ENCODE measurements around the gene PILRA.
"Not testable (repeated sequence)": the region's sequence is repeated elsewhere in the genome, so short reads cannot be mapped to it uniquely, and the experiment has no call there.

The PILRA gene

DNA sequence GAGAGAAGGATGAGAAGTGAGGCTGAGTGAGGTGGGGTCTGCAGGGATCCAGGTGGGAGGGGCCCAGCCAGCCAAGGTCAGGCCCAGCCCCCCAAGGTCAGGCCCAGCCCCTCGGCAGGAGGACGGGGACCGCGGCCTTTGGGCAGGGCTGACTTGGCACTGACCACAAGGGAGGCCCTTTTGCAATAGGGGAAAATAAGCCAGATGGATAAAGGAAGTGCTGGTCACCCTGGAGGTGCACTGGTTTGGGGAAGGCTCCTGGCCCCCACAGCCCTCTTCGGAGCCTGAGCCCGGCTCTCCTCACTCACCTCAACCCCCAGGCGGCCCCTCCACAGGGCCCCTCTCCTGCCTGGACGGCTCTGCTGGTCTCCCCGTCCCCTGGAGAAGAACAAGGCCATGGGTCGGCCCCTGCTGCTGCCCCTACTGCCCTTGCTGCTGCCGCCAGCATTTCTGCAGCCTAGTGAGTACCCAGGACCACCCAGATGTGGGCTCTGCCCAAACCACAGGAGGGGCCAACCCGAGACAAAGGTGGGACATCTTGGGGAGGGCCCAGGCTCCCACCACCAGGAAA is at the start of gene PILRA:
Gene PILRA (plus strand): TSS at position 227 of the 571 bp plus-strand sequence. CDS start 170 bp downstream, at position 397.
- ATAC-seq (replicated peaks) (no peak), DNase-seq (no peak)
- no peaks in the 10 kb centered on the region for H3K27me3 Mint-ChIP-seq
- H3K9me3 Mint-ChIP-seq: no peaks in the 10 kb centered on the region
- peaks cover 0 to 5% of the 10 kb centered on the region in 2 donors for H3K36me3 Mint-ChIP-seq
- H3K4me1 Mint-ChIP-seq: peaks cover 40 to 68% of the 10 kb centered on the region in 2 donors
- no peak within 1 kb of the TSS for H3K4me3 Mint-ChIP-seq
- H3K27ac Mint-ChIP-seq: peak within 1 kb of the TSS; percentile 78

GRCh38 chr7:100324194-100324593 is 49.1 kb upstream of the PILRA start:
- H3K9me3 Mint-ChIP-seq; H3K27me3 Mint-ChIP-seq; ATAC-seq (replicated peaks); DNase-seq; H3K4me3 Mint-ChIP-seq: not testable (repeated sequence)
- peaks cover 0 to 10% of the 10 kb centered on the region in 2 donors for H3K4me1 Mint-ChIP-seq
- peaks cover 23 to 42% of the 10 kb centered on the region in 2 donors for H3K36me3 Mint-ChIP-seq
- peak overlapping the region; percentile 31 for H3K27ac Mint-ChIP-seq

DNA sequence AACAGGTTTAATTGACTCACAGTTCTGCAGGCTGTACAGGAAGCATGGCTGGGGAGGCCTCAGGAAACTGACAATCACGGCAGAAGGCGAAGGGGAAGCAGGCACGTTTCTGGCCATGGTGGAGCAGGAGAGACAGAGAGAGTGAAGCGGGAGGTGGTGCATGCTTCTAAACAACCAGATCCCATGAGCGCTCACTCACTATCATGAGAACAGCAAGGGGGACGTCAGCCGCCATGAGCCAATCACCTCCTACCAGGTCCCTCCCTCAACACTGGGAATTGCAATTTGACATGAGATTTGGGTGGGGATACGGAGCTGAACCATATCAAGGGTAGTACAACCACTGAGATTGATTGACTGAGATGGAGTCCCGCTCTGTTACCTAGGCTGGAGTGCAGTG is 47.6 kb upstream of the PILRA start:
- H3K27ac Mint-ChIP-seq; H3K4me3 Mint-ChIP-seq; H3K9me3 Mint-ChIP-seq; DNase-seq; ATAC-seq (replicated peaks); H3K27me3 Mint-ChIP-seq; H3K4me1 Mint-ChIP-seq: not testable (repeated sequence)
- H3K36me3 Mint-ChIP-seq: peaks cover 19 to 32% of the 10 kb centered on the region in 2 donors

DNA sequence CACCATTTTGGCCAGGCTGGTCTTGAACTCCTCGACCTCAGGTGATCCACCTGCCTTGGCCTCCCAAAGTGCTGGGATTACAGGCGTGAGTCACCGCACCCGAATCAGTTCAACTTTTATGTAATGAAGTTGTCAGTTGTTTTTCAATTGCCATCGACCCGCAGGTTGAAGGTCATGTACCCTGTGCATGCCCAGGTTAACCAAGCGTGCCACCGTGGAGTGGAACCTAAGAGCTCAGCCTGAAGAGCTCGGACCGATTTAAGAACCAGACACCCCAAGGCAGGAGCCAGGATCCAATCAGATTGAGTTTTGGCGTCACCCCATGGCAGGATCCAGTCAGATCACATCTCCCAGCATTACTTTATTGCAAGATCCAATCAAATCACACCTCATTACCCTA is 46.4 kb upstream of the PILRA start:
- not testable (repeated sequence) for H3K27me3 Mint-ChIP-seq; H3K4me1 Mint-ChIP-seq; H3K9me3 Mint-ChIP-seq; DNase-seq; H3K4me3 Mint-ChIP-seq; ATAC-seq (replicated peaks); H3K27ac Mint-ChIP-seq
- peaks cover 18 to 30% of the 10 kb centered on the region in 2 donors for H3K36me3 Mint-ChIP-seq

DNA sequence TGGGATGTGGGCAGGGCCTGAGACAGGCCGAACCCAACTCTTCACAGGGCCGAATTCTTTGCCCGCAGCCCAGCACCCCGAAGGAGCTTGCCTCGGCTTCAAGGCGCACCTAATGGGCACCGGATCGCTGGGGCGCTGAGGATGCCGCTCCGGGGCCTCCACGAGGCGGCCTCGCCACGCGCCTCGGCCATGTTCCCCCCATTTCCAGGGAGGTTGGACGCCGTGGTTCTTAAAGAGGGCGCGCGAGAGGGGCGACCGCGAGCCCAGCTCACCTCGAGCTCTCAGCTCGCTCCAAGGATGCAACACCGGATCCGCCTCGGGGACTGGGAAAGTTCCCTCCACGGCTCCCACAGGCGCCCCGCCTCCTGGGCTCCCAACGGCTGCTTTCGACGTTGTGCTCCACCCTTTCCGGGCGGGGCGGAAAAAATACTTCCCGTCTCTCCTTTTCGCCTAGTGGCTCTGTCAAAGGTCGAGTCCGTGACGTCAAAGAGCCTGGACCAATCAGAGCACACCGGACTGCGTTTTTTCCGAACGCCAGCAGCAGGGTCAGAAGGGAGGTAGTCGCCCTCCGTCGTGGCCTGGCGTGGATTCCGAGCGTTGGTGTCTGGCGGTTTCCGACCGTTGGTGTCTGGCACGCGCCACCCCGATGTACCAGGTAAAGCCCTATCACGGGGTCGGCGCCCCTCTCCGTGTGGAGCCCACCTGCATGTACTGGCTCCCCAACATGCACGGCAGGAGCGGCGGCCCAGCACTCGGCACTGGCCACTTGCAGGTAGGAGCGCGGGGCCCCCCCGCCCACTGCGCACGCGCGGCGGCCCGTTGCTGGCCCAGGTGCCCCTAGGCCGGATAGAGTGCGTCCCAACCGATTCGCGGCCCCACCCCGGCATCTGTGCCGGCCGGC is 37.5 kb upstream of the PILRA start:
- Mint-ChIP-seq H3K27ac (peak overlapping the region; percentile 98), H3K4me3 (peak overlapping the region; percentile 89 to 96), H3K36me3 (peaks cover 13 to 20% of the 10 kb centered on the region in 2 donors), H3K4me1 (peaks cover 9 to 26% of the 10 kb centered on the region in 2 donors)
- ATAC-seq (replicated peaks) (peak; percentile 96), DNase-seq (peak; percentile 93)
- H3K9me3 Mint-ChIP-seq, H3K27me3 Mint-ChIP-seq: not testable (repeated sequence)

- peaks cover 21 to 32% of the 10 kb centered on the region in 2 donors for H3K36me3 Mint-ChIP-seq
- not testable (repeated sequence) for H3K27me3 Mint-ChIP-seq; DNase-seq; H3K9me3 Mint-ChIP-seq; H3K27ac Mint-ChIP-seq; ATAC-seq (replicated peaks)
- H3K4me3 Mint-ChIP-seq: peak overlapping the region in 1 of 2 donors; percentile 67
- H3K4me1 Mint-ChIP-seq: peaks cover 21 to 45% of the 10 kb centered on the region in 2 donors
These were observed 35.1 kb upstream of the PILRA start for GRCh38 chr7:100338083-100338696.

DNA sequence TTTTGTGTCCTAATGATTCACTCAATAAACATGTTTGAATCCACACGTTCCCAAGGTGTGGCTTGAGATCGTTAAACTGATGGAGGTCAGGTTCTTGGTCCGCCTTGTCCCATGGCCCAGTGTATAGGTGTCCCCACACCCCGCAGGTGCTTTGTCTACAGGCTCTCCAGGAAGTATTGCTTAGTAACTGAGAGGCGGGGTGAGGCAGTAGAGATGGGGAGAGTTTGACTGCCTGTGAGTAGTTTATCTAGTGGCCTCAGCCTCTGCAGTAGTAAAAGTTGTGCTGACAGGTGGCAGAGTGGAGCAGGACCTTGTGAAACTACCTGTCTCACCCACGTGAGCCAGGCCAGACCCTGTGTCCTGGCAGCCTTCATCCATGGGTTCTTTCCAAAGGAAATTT is 32.0 kb upstream of the PILRA start:
- Mint-ChIP-seq H3K4me1 (peaks cover 27 to 62% of the 10 kb centered on the region in 2 donors), H3K36me3 (peaks cover 25 to 37% of the 10 kb centered on the region in 2 donors), H3K27ac (peak overlapping the region; percentile 73)
- H3K27me3 Mint-ChIP-seq; H3K4me3 Mint-ChIP-seq; DNase-seq; ATAC-seq (replicated peaks); H3K9me3 Mint-ChIP-seq: not testable (repeated sequence)

DNA sequence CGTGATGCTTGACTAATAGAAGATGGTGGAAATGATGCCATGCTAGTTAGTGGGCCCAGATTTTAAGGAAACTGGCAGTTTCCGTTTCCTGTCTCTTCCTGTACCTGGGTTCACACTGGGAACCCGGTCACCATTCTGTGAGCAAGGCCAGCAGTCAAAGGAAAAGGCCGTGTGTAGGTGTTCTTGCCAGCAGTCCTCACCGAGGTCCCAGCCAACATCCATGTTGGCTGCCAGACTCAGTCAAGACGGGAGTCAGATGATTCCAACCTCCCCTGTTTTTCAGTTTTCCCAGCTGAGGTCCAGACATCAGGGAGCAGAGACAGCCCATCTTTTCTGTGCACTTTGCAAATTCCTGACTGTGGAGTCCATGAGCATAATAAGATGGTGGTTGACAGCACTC is 30.5 kb upstream of the PILRA start:
- no peak for DNase-seq
- Mint-ChIP-seq H3K4me1 (peaks cover 24 to 55% of the 10 kb centered on the region in 2 donors), H3K36me3 (peaks cover 32 to 43% of the 10 kb centered on the region in 2 donors), H3K27ac (peak overlapping the region; percentile 67), H3K27me3 (no peaks in the 10 kb centered on the region), H3K4me3 (no peak overlapping the region), H3K9me3 (no peaks in the 10 kb centered on the region)
- no peak for ATAC-seq (replicated peaks)

GRCh38 chr7:100344124-100344559 is 29.1 kb upstream of the PILRA start:
- H3K4me1 Mint-ChIP-seq: peaks cover 22 to 47% of the 10 kb centered on the region in 2 donors

DNA sequence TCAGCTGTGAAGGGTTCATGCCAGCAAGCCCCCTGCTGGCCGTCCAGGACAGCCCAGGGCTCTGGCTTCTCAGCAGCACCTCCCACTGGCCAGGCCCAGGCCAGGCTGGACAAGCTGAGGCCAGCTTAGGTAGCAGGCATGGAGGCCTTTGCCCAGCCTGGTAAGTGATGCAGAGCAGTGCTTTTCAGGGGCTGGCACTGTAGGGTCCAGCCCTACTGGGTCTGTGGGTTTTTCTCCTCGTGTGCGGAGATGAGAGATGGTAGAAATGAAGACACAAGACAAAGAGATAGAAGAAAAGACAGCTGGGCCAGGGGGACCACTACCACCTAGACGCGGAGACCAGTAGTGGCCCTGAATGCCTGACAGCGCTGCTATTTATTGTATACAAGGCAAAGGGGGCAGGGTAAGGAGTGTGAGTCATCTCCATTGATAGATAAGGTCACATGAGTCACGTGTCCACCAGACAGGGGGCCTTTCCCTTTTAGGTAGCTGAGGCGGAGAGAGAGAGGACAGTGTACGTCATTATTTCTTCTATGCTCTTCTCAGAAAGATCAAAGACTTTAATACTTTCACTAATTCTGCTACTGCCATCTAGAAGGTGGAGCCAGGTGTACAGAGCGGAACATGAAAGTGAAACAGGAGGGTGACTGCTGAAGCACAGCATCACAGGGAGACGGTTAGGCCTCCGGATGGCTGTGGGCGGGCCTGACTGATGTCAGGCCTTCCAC is 28.6 kb upstream of the PILRA start:
- Mint-ChIP-seq H3K4me1 (peaks cover 22 to 43% of the 10 kb centered on the region in 2 donors), H3K4me3 (peak overlapping the region; percentile 76 to 81), H3K36me3 (peaks cover 37 to 47% of the 10 kb centered on the region in 2 donors), H3K27ac (peak overlapping the region; percentile 97)
- H3K27me3 Mint-ChIP-seq, H3K9me3 Mint-ChIP-seq: not testable (repeated sequence)
- DNase-seq (peak; percentile 84), ATAC-seq (replicated peaks) (peak; percentile 94 to 96)

More at GRCh38 chr7:100344124-100344559, 29.1 kb upstream of the PILRA start:
- H3K27me3 Mint-ChIP-seq; H3K9me3 Mint-ChIP-seq; DNase-seq; ATAC-seq (replicated peaks): not testable (repeated sequence)
- Mint-ChIP-seq H3K4me3 (peak overlapping the region; percentile 16 to 76), H3K27ac (peak overlapping the region; percentile 97), H3K36me3 (peaks cover 33 to 43% of the 10 kb centered on the region in 2 donors)

DNA sequence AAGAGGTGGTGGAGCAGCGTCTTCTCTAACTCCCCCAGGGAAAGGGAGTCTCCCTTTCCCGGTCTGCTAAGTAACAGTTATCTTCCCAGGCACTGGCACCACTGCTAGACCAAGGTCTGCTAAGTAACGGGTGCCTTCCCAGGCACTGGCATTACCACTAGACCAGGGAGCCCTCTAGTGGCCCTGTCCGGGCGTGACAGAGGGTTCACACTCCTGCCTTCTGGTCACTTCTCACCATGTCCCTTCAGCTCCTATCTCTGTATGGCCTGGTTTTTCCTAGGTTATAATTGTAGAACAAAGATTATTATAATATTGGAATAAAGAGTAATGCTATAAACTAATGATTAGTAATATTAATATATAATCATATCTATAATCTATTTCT is 28.0 kb upstream of the PILRA start:
- not testable (repeated sequence) for H3K9me3 Mint-ChIP-seq, H3K27me3 Mint-ChIP-seq, H3K4me3 Mint-ChIP-seq
- DNase-seq (peak; percentile 76), ATAC-seq (replicated peaks) (peak; percentile 66 to 68)
- Mint-ChIP-seq H3K27ac (peak overlapping the region; percentile 97), H3K4me1 (peaks cover 23 to 43% of the 10 kb centered on the region in 2 donors), H3K36me3 (peaks cover 41 to 50% of the 10 kb centered on the region in 2 donors)

DNA sequence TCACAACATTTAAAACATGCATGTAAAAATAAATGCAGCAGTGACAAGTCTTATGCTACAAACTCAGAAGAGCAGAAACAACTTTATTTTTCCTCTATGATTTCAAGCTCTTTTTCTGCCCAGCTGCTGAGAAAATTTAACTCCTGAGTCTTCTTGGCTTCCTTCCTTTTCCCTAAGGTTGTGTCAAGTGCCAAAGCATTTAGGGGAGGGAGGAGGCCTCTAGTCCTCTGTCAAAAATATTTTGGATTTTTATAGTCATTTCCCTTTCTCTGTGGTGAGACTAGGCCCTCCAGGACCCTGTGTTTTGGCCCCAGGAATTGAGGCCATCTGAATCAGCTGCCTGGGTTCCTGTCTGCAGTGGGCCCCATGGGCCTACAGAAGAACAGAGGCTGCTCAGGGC is 26.4 kb upstream of the PILRA start:
- no peak overlapping the region for H3K4me3 Mint-ChIP-seq
- ATAC-seq (replicated peaks): no peak
- H3K27me3 Mint-ChIP-seq: no peaks in the 10 kb centered on the region
- no peak for DNase-seq
- no peaks in the 10 kb centered on the region for H3K9me3 Mint-ChIP-seq
- no peak overlapping the region for H3K27ac Mint-ChIP-seq
- H3K36me3 Mint-ChIP-seq: peaks cover 48 to 50% of the 10 kb centered on the region in 2 donors
- peaks cover 19 to 39% of the 10 kb centered on the region in 2 donors for H3K4me1 Mint-ChIP-seq

DNA sequence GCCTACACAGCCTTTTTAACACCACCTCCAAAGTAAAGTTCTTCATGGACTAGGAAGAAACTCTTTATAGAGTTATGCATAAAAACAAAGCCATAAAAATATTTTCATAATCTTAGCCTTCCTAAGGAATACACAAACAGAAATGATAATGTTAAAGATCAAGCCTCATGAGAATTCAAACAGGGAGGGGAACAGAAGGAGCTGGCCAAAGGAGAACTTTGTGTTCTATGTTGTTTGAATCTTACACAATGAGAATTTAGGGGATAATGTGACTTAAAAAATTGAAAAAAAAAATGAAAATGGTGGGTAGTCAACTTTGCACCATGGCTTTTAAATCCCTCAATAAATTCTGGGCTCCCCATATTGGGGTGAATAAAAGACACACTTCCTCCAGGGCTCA is 24.5 kb upstream of the PILRA start:
- H3K4me1 Mint-ChIP-seq: peaks cover 23 to 39% of the 10 kb centered on the region in 2 donors
- DNase-seq: no peak
- no peaks in the 10 kb centered on the region for H3K9me3 Mint-ChIP-seq
- no peak overlapping the region for H3K27ac Mint-ChIP-seq
- no peaks in the 10 kb centered on the region for H3K27me3 Mint-ChIP-seq
- no peak overlapping the region for H3K4me3 Mint-ChIP-seq
- ATAC-seq (replicated peaks): no peak
- H3K36me3 Mint-ChIP-seq: peaks cover 54 to 58% of the 10 kb centered on the region in 2 donors

GRCh38 chr7:100349757-100350156 is 23.5 kb upstream of the PILRA start:
- Mint-ChIP-seq H3K27ac (no peak overlapping the region), H3K9me3 (no peaks in the 10 kb centered on the region), H3K27me3 (no peaks in the 10 kb centered on the region), H3K4me3 (no peak overlapping the region), H3K4me1 (peaks cover 20 to 30% of the 10 kb centered on the region in 2 donors), H3K36me3 (peaks cover 53 to 56% of the 10 kb centered on the region in 2 donors)
- DNase-seq: no peak
- ATAC-seq (replicated peaks): no peak

All from stimulated activated naive B cell treated with anti-CD40 and anti-IgM and Interleukin-4, amounts not matched to agents 10 μg/mL and 1 μg/mL and 100 μg/mL, for 72 hours (primary cell).